DOHH2 (cell line): Measurements from ENCODE around the gene SLC22A6.

ENCODE experiments used
- EZH2phosphoT487 ChIP-seq: fragments of 200-600 bp; sonication (generic); IDR thresholded peaks from 2 replicates; pipeline ENCODE4 v1.6.1; 2017; ENCODE audit warnings: borderline replicate concordance, mild to moderate bottlenecking, antibody characterized with exemption, low read length, moderate library complexity, mixed read lengths
- TF ChIP-seq, protein P1 (sequence below): fragments of 200-600 bp; sonication (generic); IDR thresholded peaks from one replicate; pipeline ENCODE4 v1.5.1; 2014; ENCODE audit warnings: antibody characterized with exemption, mild to moderate bottlenecking, low read depth, low read length; ENCODE audit not compliant: poor library complexity, severe bottlenecking

GRCh38 chr11:62983536-62984199, 1.1 kb downstream of the SLC22A6 start:
- TF ChIP-seq, protein P1, sequence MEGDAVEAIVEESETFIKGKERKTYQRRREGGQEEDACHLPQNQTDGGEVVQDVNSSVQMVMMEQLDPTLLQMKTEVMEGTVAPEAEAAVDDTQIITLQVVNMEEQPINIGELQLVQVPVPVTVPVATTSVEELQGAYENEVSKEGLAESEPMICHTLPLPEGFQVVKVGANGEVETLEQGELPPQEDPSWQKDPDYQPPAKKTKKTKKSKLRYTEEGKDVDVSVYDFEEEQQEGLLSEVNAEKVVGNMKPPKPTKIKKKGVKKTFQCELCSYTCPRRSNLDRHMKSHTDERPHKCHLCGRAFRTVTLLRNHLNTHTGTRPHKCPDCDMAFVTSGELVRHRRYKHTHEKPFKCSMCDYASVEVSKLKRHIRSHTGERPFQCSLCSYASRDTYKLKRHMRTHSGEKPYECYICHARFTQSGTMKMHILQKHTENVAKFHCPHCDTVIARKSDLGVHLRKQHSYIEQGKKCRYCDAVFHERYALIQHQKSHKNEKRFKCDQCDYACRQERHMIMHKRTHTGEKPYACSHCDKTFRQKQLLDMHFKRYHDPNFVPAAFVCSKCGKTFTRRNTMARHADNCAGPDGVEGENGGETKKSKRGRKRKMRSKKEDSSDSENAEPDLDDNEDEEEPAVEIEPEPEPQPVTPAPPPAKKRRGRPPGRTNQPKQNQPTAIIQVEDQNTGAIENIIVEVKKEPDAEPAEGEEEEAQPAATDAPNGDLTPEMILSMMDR: no peak
- no peak for TF ChIP-seq EZH2phosphoT487
